Right lobe of liver (tissue), 6 donors: Measurements from ENCODE around the gene AGPS. TPM values are rescaled to one million over a fixed set of nuclear protein-coding genes. Genes with fewer than 3 reads are reported as not detected.
"Not testable (repeated sequence)": the region's sequence is repeated elsewhere in the genome, so short reads cannot be mapped to it uniquely, and the experiment has no call there.

Source experiments
- ATAC-seq, 4 donors: fragments of 200-7000 bp; cut with Tn5 transposase; one replicate each; pipeline ENCODE4 v1.9.1; 2020; ENCODE audit warnings: mild to moderate bottlenecking in 4 of 4, moderate library complexity in 4 of 4
- DNase-seq, 3 donors: peaks; one replicate each; pipeline ENCODE4 v3.0.0-alpha.2; 2020
- H3K27ac ChIP-seq, 3 donors: fragments of 200-600 bp; one replicate each; pipeline ENCODE4 v1.8.0; 2022
- H3K27me3 ChIP-seq, 2 donors: fragments of 200-600 bp; one replicate each; pipeline ENCODE4 v1.8.0; 2022
- H3K36me3 ChIP-seq, 4 donors: fragments of 200-600 bp; sonication (generic) in 1 of 4; one replicate each; pipeline versions ENCODE4 v1.5.1 to v1.8.0; 2017 to 2022; ENCODE audit warnings: control low read depth in 1 of 4
- H3K4me1 ChIP-seq, 4 donors: fragments of 200-600 bp; sonication (generic) in 1 of 4; one replicate each; pipeline versions ENCODE4 v1.5.1 to v1.8.0; 2017 to 2022; ENCODE audit warnings: control low read depth in 1 of 4
- H3K4me3 ChIP-seq, 3 donors: fragments of 200-600 bp; one replicate each; pipeline ENCODE4 v1.8.0; 2022
- H3K9me3 ChIP-seq, 4 donors: fragments of 200-600 bp; sonication (generic) in 1 of 4; one replicate each; pipeline versions ENCODE4 v1.5.1 to v1.8.0; 2017 to 2022; ENCODE audit warnings: control low read depth in 1 of 4
- POLR2A ChIP-seq: fragments of 450-650 bp; IDR thresholded peaks from one replicate; pipeline ENCODE4 v1.6.1; 2017; ENCODE audit warnings: antibody characterized with exemption, mild to moderate bottlenecking
- WGBS: methylation state at CpG from one replicate; pipeline ENCODE4 v1.1.6; 2018; ENCODE audit warnings: low coverage, low lambda C conversion rate; ENCODE audit not compliant: insufficient coverage; ENCODE audit errors: missing lambda C conversion rate; 5-methylcytosine and 5-hydroxymethylcytosine counted together
- intact Hi-C, 2 donors: fragments of 100-400 bp; cut with DNase I; formaldehyde crosslinking; loops; one replicate each; pipeline versions ENCODE4 v1.11.2 to v1.14.1; 2022
- total RNA-seq, 6 experiments: library from RNA; depleted of rRNA in 2 of 6; stranded (reverse); fragments of >200 nt in 2 of 6; fragmentation: NEBNext Ultra II Directional in 3 of 6; extraction: Animal tissue kit (Norgen Biotek cat#: 25700) in 3 of 6; gene quantifications; one replicate each; pipeline versions ENCODE4 v1.1.0 to v1.2.4, GENCODE V29; 2016 to 2023
- TF ChIP-seq, protein P1 (sequence below), 4 donors: fragments of 200-600 bp in 3 of 4; fragments of 450-650 bp in 1 of 4; IDR thresholded peaks; one replicate each; pipeline versions ENCODE4 v1.5.1 to v1.8.0; 2016 to 2022; ENCODE audit warnings: antibody characterized with exemption in 4 of 4, mild to moderate bottlenecking in 2 of 4
- donor health status: DM: no; HTN: yes; CAD: no.
- donor health status: DM: no; HTN: no; CAD: no.
- donor health status: DM: no; HTN: no; CAD: no.
- donor health status: DM: no; HTN: yes; CAD: no.
- donor health status: DM: no; HTN: yes; CAD: no.

AGPS gene
- total RNA-seq, 6 experiments from 2014 or later = 21.7 to 31.8 (median 26.8) TPM

DNA sequence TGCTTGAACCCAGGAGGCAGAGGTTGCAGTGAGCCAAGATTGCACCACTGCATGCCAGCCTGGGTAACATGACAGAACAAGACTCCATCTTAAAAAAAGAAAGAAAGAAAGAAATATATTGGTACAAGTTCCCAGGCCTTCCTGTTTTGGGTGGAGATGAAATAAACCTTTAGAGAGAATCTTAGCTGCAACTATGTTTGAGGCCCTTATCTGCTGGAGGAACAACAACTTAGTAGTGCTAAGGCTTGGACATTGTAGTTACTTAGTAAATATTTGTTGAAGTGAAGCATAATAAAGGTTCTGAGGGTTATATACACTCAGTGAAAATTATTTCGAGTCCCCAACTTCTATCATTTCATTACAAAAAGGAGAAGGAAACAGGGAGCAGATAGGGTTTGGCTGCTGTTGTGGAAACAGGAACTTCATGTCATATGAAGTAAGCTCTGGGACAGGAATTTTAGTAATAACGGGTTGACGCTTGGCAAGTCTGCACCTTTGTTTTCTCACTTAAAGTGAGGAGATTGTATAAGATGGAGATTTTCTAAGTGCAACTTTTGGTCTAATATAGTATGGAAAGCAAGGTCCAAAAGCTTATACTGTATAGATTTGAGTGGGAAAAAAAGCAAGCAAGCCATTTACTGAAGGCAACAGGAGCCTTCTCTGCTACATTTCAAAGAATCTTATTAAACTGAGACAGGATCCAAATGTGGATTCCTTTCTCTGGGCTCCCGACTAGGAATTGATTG lies 40.0 kb upstream of the AGPS start:
- TF ChIP-seq POLR2A = no peak
- TF ChIP-seq, protein P1, sequence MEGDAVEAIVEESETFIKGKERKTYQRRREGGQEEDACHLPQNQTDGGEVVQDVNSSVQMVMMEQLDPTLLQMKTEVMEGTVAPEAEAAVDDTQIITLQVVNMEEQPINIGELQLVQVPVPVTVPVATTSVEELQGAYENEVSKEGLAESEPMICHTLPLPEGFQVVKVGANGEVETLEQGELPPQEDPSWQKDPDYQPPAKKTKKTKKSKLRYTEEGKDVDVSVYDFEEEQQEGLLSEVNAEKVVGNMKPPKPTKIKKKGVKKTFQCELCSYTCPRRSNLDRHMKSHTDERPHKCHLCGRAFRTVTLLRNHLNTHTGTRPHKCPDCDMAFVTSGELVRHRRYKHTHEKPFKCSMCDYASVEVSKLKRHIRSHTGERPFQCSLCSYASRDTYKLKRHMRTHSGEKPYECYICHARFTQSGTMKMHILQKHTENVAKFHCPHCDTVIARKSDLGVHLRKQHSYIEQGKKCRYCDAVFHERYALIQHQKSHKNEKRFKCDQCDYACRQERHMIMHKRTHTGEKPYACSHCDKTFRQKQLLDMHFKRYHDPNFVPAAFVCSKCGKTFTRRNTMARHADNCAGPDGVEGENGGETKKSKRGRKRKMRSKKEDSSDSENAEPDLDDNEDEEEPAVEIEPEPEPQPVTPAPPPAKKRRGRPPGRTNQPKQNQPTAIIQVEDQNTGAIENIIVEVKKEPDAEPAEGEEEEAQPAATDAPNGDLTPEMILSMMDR (IDR thresholded peaks at IDR 0.05) = no peak
- DNase-seq (no peak), ATAC-seq (peak; percentile 52 to 72 (median 62))
- Histone ChIP-seq H3K9me3 (no peaks in the 10 kb centered on the region), H3K27ac (no peak overlapping the region), H3K27me3 (no peaks in the 10 kb centered on the region), H3K4me1 (no peaks in the 10 kb centered on the region), H3K4me3 (no peak overlapping the region), H3K36me3 (no peaks in the 10 kb centered on the region)
- WGBS = 20% methylated on average over 4 of the region's 4 CpGs
- intact Hi-C loops = no loop called here

DNA sequence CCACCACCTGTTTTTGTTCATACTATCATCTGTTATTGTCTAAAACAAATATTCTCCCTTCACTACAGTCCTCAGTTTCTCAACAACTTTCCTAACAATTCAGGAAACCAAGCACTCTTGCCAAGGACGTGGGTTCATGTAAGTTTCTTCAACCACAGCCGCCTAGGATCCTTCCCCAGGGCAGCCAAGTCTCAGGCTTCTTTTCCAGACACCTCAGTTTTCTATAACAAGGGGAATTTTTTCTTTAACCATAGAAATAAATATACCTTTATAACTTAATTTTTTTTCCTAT lies 39.4 kb upstream of the AGPS start:
- Histone ChIP-seq H3K27ac (no peak overlapping the region), H3K27me3 (no peaks in the 10 kb centered on the region), H3K4me1 (no peaks in the 10 kb centered on the region), H3K9me3 (no peaks in the 10 kb centered on the region), H3K4me3 (no peak overlapping the region), H3K36me3 (no peaks in the 10 kb centered on the region)
- WGBS = 44% methylated on average over 2 of the region's 2 CpGs
- DNase-seq = no peak
- intact Hi-C loops = no loop called here
- peak in 1 of 4 donors; percentile 36 for ATAC-seq
- TF ChIP-seq, protein P1 (IDR thresholded peaks at IDR 0.05) = no peak
- no peak for TF ChIP-seq POLR2A

DNA sequence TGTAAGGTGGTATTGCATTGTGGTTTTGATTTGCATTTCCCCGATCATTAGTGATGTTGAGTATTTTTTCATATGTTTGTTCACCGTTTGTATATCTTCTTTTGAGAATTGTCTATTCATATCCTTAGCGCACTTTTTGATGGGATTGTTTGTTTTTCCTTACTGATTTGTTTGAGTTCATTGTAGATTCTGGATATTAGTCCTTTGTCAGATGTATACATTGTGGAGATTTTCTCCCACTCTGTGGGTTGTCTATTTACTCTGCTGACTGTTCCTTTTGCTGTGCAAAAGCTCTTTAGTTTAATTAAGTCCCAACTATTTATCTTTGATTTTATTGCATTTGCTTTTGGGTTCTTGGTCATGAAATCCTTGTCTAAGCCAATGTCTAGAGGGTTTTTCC lies 38.0 kb upstream of the AGPS start:
- 97% methylated on average over 3 of the region's 3 CpGs for WGBS
- H3K9me3 ChIP-seq, ATAC-seq, H3K4me1 ChIP-seq, DNase-seq, intact Hi-C loops, H3K4me3 ChIP-seq, H3K27ac ChIP-seq, H3K27me3 ChIP-seq, H3K36me3 ChIP-seq: not testable (repeated sequence)

DNA sequence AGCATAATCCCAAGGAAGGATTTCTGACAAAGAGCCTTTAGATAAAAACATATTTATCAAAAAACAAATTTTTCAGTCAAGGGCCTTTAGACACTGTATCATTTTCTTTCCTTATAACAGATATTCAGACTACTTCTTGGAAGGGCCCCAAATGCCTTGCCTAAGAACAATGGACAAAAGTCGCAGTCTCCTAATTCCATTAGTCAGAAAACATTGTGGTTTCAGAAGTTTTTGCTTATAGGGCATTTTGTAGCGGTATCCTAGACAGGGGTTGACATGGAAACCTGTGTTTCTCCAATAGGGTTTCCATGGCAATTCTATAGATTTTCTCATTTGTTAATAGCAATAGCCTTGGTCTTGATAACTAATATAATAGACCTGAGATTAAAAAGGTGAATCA lies 36.7 kb upstream of the AGPS start:
- DNase-seq (no peak), ATAC-seq (peak in 1 of 4 donors; percentile 14)
- no peak for TF ChIP-seq POLR2A
- TF ChIP-seq, protein P1 (IDR thresholded peaks at IDR 0.05) = no peak
- H3K9me3 ChIP-seq = no peaks in the 10 kb centered on the region
- intact Hi-C loops = no loop called here
- H3K4me1 ChIP-seq = no peaks in the 10 kb centered on the region
- H3K27ac ChIP-seq = no peak overlapping the region
- H3K36me3 ChIP-seq = no peaks in the 10 kb centered on the region
- 72% methylated on average over 2 of the region's 2 CpGs for WGBS
- no peak overlapping the region for H3K4me3 ChIP-seq
- H3K27me3 ChIP-seq = no peaks in the 10 kb centered on the region

DNA sequence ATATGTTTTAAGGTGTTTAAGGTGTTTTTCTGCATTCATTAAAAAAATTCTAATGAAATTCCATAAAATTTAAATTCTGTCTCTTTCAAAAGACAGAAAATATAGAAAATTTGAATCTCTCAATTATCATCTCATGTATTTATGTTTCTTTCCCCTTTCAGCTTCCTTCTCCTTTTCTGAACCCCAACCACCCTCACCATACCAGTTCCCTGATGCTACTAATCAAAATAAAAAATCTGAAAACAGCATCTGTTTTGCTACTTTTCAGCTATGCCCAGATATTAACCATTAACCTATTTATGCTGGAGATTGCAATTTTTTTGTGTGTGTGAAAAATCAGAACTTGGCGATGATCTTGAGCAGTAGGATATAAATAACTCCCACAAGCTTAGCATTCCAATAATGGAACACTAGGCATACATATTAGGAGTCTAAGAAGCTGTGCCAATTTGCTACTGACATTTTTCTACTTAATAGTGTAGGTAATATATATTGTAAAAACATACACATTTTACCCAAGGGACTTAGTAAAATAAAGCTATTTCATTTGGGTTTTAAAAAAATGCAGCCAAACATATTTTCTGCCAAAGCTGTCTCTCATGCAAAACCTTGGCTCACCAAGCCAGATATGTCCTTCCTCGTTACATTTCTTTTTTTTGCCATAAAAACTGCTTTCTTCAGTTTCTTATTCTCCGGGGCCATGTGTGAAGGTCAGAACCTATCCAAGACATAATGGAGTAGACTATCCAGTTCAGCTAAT lies 32.6 kb upstream of the AGPS start:
- H3K9me3 ChIP-seq = no peaks in the 10 kb centered on the region

More for the DNA sequence above, 32.6 kb upstream of the AGPS start:
- no peak overlapping the region for H3K4me3 ChIP-seq
- no peaks in the 10 kb centered on the region for H3K27me3 ChIP-seq
- intact Hi-C loops = no loop called here
- H3K27ac ChIP-seq = no peak overlapping the region
- 67% methylated on average over 3 of the region's 3 CpGs for WGBS
- TF ChIP-seq, protein P1 (IDR thresholded peaks at IDR 0.05) = no peak
- TF ChIP-seq POLR2A = no peak
- DNase-seq (no peak), ATAC-seq (no peak)
- no peaks in the 10 kb centered on the region for H3K4me1 ChIP-seq
- H3K36me3 ChIP-seq = no peaks in the 10 kb centered on the region
